K562 (cell line): Measurements from ENCODE around the gene ARHGAP9. TPM values are rescaled to one million over a fixed set of nuclear protein-coding genes. Genes with fewer than 3 reads are reported as not detected.

Source experiments
- ATAC-seq: fragments of 200-7000 bp; cut with Tn5 transposase; 3 replicates; pipeline ENCODE4 v1.9.1; 2020; ENCODE audit warnings: moderate library complexity
- BruUV-seq: library from RNA; stranded (reverse); fragments of 400-500 nt; replicated peaks from 2 replicates; lab custom pipeline; 2021; lab: Mats Ljungman, UMichigan
- CTCF ChIA-PET: fragments of 300-600 bp; formaldehyde crosslinking; extraction: SDS; loops from one replicate; lab custom pipeline; 2021; ENCODE audit warnings: low intra/inter-chr PET ratio; lab: Yijun Ruan, JAX
- POLR2A ChIA-PET: fragments of 300-600, 350-650 bp; sonication (Branson Sonifier 250); formaldehyde crosslinking; extraction: SDS; loops from one replicate; lab custom pipeline; 2021; ENCODE audit warnings: antibody characterized with exemption, inconsistent platforms; lab: Yijun Ruan, JAX
- DNase-seq, 4 experiments: peaks; one replicate each; pipeline versions ENCODE4 v3.0.0 to v3.0.0-alpha.2; 2011 to 2018; ENCODE audit warnings: low spot score in 3 of 4, mixed read lengths in 3 of 4; ENCODE audit errors: extremely low read depth in 1 of 4
- FAIRE-seq: peaks from 2 replicates; lab custom pipeline; 2011; peaks lifted over from hg19 to GRCh38; lab: Jason Lieb, UNC
- H2AFZ ChIP-seq: 2 replicates; pipeline ENCODE4 v1.6.0; 2011; ENCODE audit warnings: low read depth, low read length, control low read depth, inconsistent platforms
- H3K27ac ChIP-seq: fragments of 200-600 bp; 3 replicates; pipeline ENCODE4 v1.8.0; 2011; ENCODE audit warnings: low read depth, mild to moderate bottlenecking, control low read depth, inconsistent platforms, low read length, moderate library complexity, mixed read lengths; ENCODE audit errors: extremely low read depth
- H3K27me3 ChIP-seq, 2 experiments: fragments of 300-600 bp in 1 of 2; 2 replicates in 1 of 2; 3 replicates in 1 of 2; pipeline versions ENCODE4 v1.6.0 to v1.8.0; 2011; ENCODE audit warnings: inconsistent platforms in 2 of 2, low read length in 2 of 2, mild to moderate bottlenecking in 1 of 2, mixed read lengths in 1 of 2, moderate library complexity in 1 of 2; ENCODE audit not compliant: control insufficient read depth in 2 of 2, insufficient read depth in 2 of 2
- H3K36me3 ChIP-seq: fragments of 300-600 bp; 3 replicates; pipeline ENCODE4 v1.8.0; 2011; ENCODE audit warnings: mild to moderate bottlenecking, low read length, inconsistent platforms; ENCODE audit not compliant: control insufficient read depth, insufficient read depth
- H3K4me1 ChIP-seq, 2 experiments: fragments of 200-600 bp in 1 of 2; replicated peaks in 1 of 2; 2 replicates in 1 of 2; 3 replicates in 1 of 2; pipeline versions ENCODE4 v1.5.1 to v1.8.0; 2011; ENCODE audit warnings: inconsistent platforms in 2 of 2, low read length in 2 of 2, mild to moderate bottlenecking in 1 of 2, mixed read lengths in 1 of 2, moderate library complexity in 1 of 2; ENCODE audit not compliant: control insufficient read depth in 2 of 2, insufficient read depth in 2 of 2
- H3K4me2 ChIP-seq: 2 replicates; pipeline ENCODE4 v1.6.1; 2011; ENCODE audit warnings: low read length, control low read depth, inconsistent platforms, mixed read lengths; ENCODE audit not compliant: insufficient read depth
- H3K4me3 ChIP-seq: fragments of 200-600 bp; sonication (generic), shearing (Covaris generic); 2 replicates; pipeline ENCODE4 v1.5.1; 2016; ENCODE audit warnings: control low read depth, inconsistent platforms
- H3K79me2 ChIP-seq: fragments of 200-600 bp; 3 replicates; pipeline ENCODE4 v1.8.0; 2011; ENCODE audit warnings: low read length, inconsistent platforms; ENCODE audit not compliant: control insufficient read depth, insufficient read depth
- H3K9ac ChIP-seq, 2 experiments: 2 replicates each; pipeline versions ENCODE4 v1.6.0 to v1.6.1; 2011; ENCODE audit warnings: low read depth in 2 of 2, low read length in 2 of 2, control low read depth in 1 of 2, inconsistent platforms in 1 of 2, mild to moderate bottlenecking in 1 of 2, mixed read lengths in 1 of 2; ENCODE audit not compliant: insufficient read depth in 1 of 2
- H3K9me1 ChIP-seq: one replicate; pipeline ENCODE4 v1.6.0; 2011; ENCODE audit warnings: inconsistent platforms, mild to moderate bottlenecking, low read length, moderate library complexity; ENCODE audit not compliant: control insufficient read depth, insufficient read depth
- H3K9me3 ChIP-seq: replicated peaks from 2 replicates; pipeline ENCODE4 v1.5.1; 2011; ENCODE audit warnings: low read depth, low read length, inconsistent platforms; ENCODE audit not compliant: control insufficient read depth, insufficient read depth
- H4K20me1 ChIP-seq: replicated peaks from 2 replicates; pipeline ENCODE4 v1.6.1; 2011; ENCODE audit warnings: low read length, inconsistent platforms, mixed read lengths; ENCODE audit not compliant: control insufficient read depth, insufficient read depth
- CREB1 ChIP-seq, 2 experiments: sonication (generic) in 1 of 2; formaldehyde crosslinking in 1 of 2; IDR thresholded peaks; 2 replicates each; pipeline versions ENCODE4 v1.6.1 to v1.8.0; 2012 to 2022; ENCODE audit warnings: inconsistent platforms in 1 of 2, mild to moderate bottlenecking in 1 of 2, missing genetic modification reagents in 1 of 2, moderate library complexity in 1 of 2
- EP300 ChIP-seq: IDR thresholded peaks from 2 replicates; pipeline ENCODE4 v1.6.1; 2012; ENCODE audit warnings: low read length, improper control_type of control experiment
- GATAD2A ChIP-seq: fragments of 450-650 bp; IDR thresholded peaks from 2 replicates; pipeline ENCODE4 v1.6.1; 2017
- HMGN3 ChIP-seq: IDR thresholded peaks from 2 replicates; pipeline ENCODE4 v1.6.1; 2011; ENCODE audit warnings: borderline replicate concordance, low read depth, mild to moderate bottlenecking, mixed read lengths, low read length; ENCODE audit not compliant: insufficient read length; ENCODE audit errors: extremely low read depth
- HOXB6 ChIP-seq: fragments of 250-450 bp; sonication (Bioruptor Pico); IDR thresholded peaks from 2 replicates; pipeline ENCODE4 v1.5.1; 2022; ENCODE audit warnings: mild to moderate bottlenecking, borderline replicate concordance
- MEF2A ChIP-seq: IDR thresholded peaks from 2 replicates; pipeline ENCODE4 v1.6.1; 2011; ENCODE audit warnings: low read depth, mild to moderate bottlenecking, low read length, moderate library complexity; ENCODE audit not compliant: control insufficient read depth
- MTA1 ChIP-seq: fragments of 450-650 bp; IDR thresholded peaks from 2 replicates; pipeline ENCODE4 v1.6.1; 2017; ENCODE audit warnings: borderline replicate concordance
- NCOR1 ChIP-seq: fragments of 450-650 bp; IDR thresholded peaks from 2 replicates; pipeline ENCODE4 v1.6.1; 2016; ENCODE audit warnings: mild to moderate bottlenecking, moderate library complexity
- NRF1 ChIP-seq, 2 experiments: fragments of 450-650 bp; IDR thresholded peaks in 1 of 2; conservative IDR thresholded peaks in 1 of 2; 2 replicates each; pipeline ENCODE4 v1.6.1; 2014; ENCODE audit warnings: mild to moderate bottlenecking in 2 of 2
- RBFOX2 ChIP-seq: fragments of 200-400 bp; formaldehyde crosslinking; IDR thresholded peaks from 2 replicates; pipeline ENCODE4 v1.6.1; 2017; ENCODE audit warnings: low read depth, mild to moderate bottlenecking, low read length, moderate library complexity
- RFX7 ChIP-seq: fragments of 250-450 bp; sonication (Bioruptor Pico); IDR thresholded peaks from 2 replicates; pipeline ENCODE4 v1.5.1; 2021; ENCODE audit warnings: mild to moderate bottlenecking
- SMARCE1 ChIP-seq: fragments of 450-650 bp; IDR thresholded peaks from 2 replicates; pipeline ENCODE4 v1.7.1; 2016; ENCODE audit warnings: mild to moderate bottlenecking
- SMC3 ChIP-seq: conservative IDR thresholded peaks from 2 replicates; pipeline ENCODE4 v1.6.1; 2011; ENCODE audit warnings: low read depth, low read length, improper control_type of control experiment; ENCODE audit not compliant: insufficient read depth
- ZBTB9 ChIP-seq: fragments of 450-650 bp; formaldehyde crosslinking; IDR thresholded peaks from 2 replicates; pipeline ENCODE4 v1.4.0; 2020; ENCODE audit warnings: mild to moderate bottlenecking, moderate library complexity
- ZFP91 ChIP-seq: sonication (generic); formaldehyde crosslinking; IDR thresholded peaks from 2 replicates; pipeline ENCODE4 v1.8.0; 2022; ENCODE audit warnings: mild to moderate bottlenecking, missing genetic modification reagents
- WGBS: fragments of 100-300 bp; shearing (Covaris generic); methylation state at CpG from one replicate; pipeline ENCODE4 v1.1.6; 2016; ENCODE audit warnings: low coverage, mixed read lengths; ENCODE audit not compliant: insufficient coverage; ENCODE audit errors: missing lambda C conversion rate; 5-methylcytosine and 5-hydroxymethylcytosine counted together
- in situ Hi-C: fragments of 300-500 bp; cut with MboI; formaldehyde crosslinking; loops from 4 replicates; pipeline ENCODE4 v1.15.0; 2018; ENCODE audit warnings: inconsistent platforms, mixed read lengths
- intact Hi-C: fragments of 100-400 bp; cut with micrococcal nuclease; formaldehyde crosslinking; loops from 2 replicates; pipeline ENCODE4 v1.14.2; 2022
- polyA plus RNA-seq, 8 experiments: library from polyadenylated mRNA; depleted of rRNA in 4 of 8; stranded (reverse) in 5 of 8; unstranded in 3 of 8; fragments of >200 nt; fragmentation: Nextera tagmentation in 2 of 8; fragmentation: Illumina TruSeq in 1 of 8; extraction: Ambion mirVana in 2 of 8; extraction: Trizol in 1 of 8; gene quantifications; 2 replicates each; pipeline versions ENCODE4 v1.2.1 to v1.2.3, GENCODE V29; 2011 to 2014; ENCODE audit warnings: inconsistent platforms in 1 of 8, missing spikeins in 1 of 8
- total RNA-seq, 7 experiments: library from RNA; depleted of rRNA in 6 of 7; stranded (reverse); fragments of >200 nt in 6 of 7; fragmentation: Illumina TruSeq in 2 of 7; extraction: Trizol in 2 of 7; gene quantifications; 2 replicates each; pipeline versions ENCODE4 v1.2.1 to v1.2.3, GENCODE V29; 2011 to 2021; ENCODE audit warnings: low replicate concordance in 1 of 7

The ARHGAP9 gene
- total and polyA plus RNA-seq, 9 of the 15 experiments (the other 6 are each of a cell fraction or from before 2014, with no cell fraction given) = 1.5 to 10.2 (median 5.1) TPM

GRCh38 chr12:57452181-57452936 is 27.3 kb downstream of the ARHGAP9 start:
- CTCF ChIA-PET = interaction anchor here (0.6 to 2.7 kb wide), 7 partner anchors 112 to 239 kb away, joined by 3 to 20 read pairs (median 9); no protein-coding TSS in a partner anchor
- Histone ChIP-seq H3K9ac (peak overlapping the region; percentile 45 to 65; a peak in 2 of 4 replicates), H3K9me1 (no peaks in the 10 kb centered on the region), H3K4me2 (peak overlapping the region; percentile 48), H3K9me3 (no peaks in the 10 kb centered on the region), H4K20me1 (no peaks in the 10 kb centered on the region), H3K27me3 (no peaks in the 10 kb centered on the region), H3K4me3 (no peak overlapping the region), H3K36me3 (no peaks in the 10 kb centered on the region), H3K27ac (peak overlapping the region; percentile 48; the same call in 1 of the 3 replicates), H3K4me1 (peaks cover 30 to 43% of the 10 kb centered on the region in 2 experiments), H3K79me2 (peaks cover 17% of the 10 kb centered on the region; the same call in 2 of the 3 replicates), H2AFZ (peak overlapping the region; percentile 76)
- intact Hi-C loops (loop anchor here (2.0 kb wide), 1 partner anchor 240 kb away; no protein-coding TSS in a partner anchor), in situ Hi-C loops (loop anchor here (5.0 kb wide), 1 partner anchor 140 kb away; no protein-coding TSS in a partner anchor)
- FAIRE-seq (peak; percentile 63), ATAC-seq (no peak), DNase-seq (peak in 2 of 4 experiments; percentile 51 to 78)
- POLR2A ChIA-PET = interaction anchor here (0.6 to 1.9 kb wide), 14 partner anchors 9 to 284 kb away, joined by 3 to 7 read pairs (median 4); partner anchors contain the start of gene SHMT2
- 8% methylated on average over 9 of the region's 9 CpGs for WGBS
- no TSS peak for BruUV-seq
- no peak; the same call in 1 of the 2 replicates for TF ChIP-seq RBFOX2
- no peak for TF ChIP-seq SMC3
- TF ChIP-seq SMARCE1 = no peak
- TF ChIP-seq MEF2A = peak; percentile 95
- no peak for TF ChIP-seq MTA1
- TF ChIP-seq ZBTB9 = no peak
- no peak for TF ChIP-seq ZFP91 (CRISPR knock-in tag)
- no peak for TF ChIP-seq HOXB6 (CRISPR knock-in tag)
- peak; percentile 12; the same call in 1 of the 2 replicates for TF ChIP-seq EP300
- no peak for TF ChIP-seq NRF1 (conservative IDR thresholded peaks at IDR 0.05 in 1 of 2, IDR thresholded peaks at IDR 0.05 in 1 of 2)
- no peak for TF ChIP-seq RFX7 (CRISPR knock-in tag)
- TF ChIP-seq GATAD2A = 0 out of 2 replicates have a peak, but pooled peaks have one; percentile 51
- no peak for TF ChIP-seq HMGN3
- TF ChIP-seq NCOR1 = 0 out of 2 replicates have a peak, but pooled peaks have one; percentile 28
- TF ChIP-seq CREB1 (IDR thresholded peaks at IDR 0.05) = peak; percentile 30; the same call in 1 of the 2 replicates
- peak; percentile 50; the same call in 1 of the 2 replicates for TF ChIP-seq CREB1 (CRISPR knock-in tag; IDR thresholded peaks at IDR 0.05)
